ENCODE measurements around the gene EIF4E2.

- TF ChIP-seq CTCF (IDR thresholded peaks at IDR 0.05; ENCODE audit: poor library complexity): no peak
- no peak for TF ChIP-seq EZH2 (IDR thresholded peaks at IDR 0.05; ENCODE audit: borderline replicate concordance)
Observed at GRCh38 chr2:232525199-232525598, 25.3 kb upstream of the EIF4E2 start.

All from hepatocyte (in vitro differentiated cells).